Measurements from ENCODE around the gene PLA2G2C. TPM values are rescaled to one million over a fixed set of nuclear protein-coding genes. Genes with fewer than 3 reads are reported as not detected.

The PLA2G2C gene
- total and polyA plus RNA-seq, 2 donors (not counting 3 experiments of a cell fraction or from before 2014, with no cell fraction given): not detected

- POLR2A ChIA-PET: no interaction called here
- Histone ChIP-seq H3K4me1 (ENCODE audit: control insufficient read depth, extremely low read depth, insufficient read depth, low read length) (no peaks in the 10 kb centered on the region), H3K9me1 (replicated peaks; ENCODE audit: control insufficient read depth, extremely low read depth, insufficient read depth, low read length) (no peaks in the 10 kb centered on the region), H3K9me3 (replicated peaks; ENCODE audit: control insufficient read depth, insufficient read depth, low read length) (no peaks in the 10 kb centered on the region), H3K9ac (replicated peaks; ENCODE audit: extremely low read depth, insufficient read depth, low read length) (no peak overlapping the region), H4K20me1 (replicated peaks; ENCODE audit: control insufficient read depth, extremely low read depth, insufficient read depth, low read length) (no peaks in the 10 kb centered on the region), H3K36me3 (ENCODE audit: control insufficient read depth in 2 of 2, extremely low read depth in 1 of 2, insufficient read depth in 2 of 2, low read length in 2 of 2) (no peaks in the 10 kb centered on the region), H3K27me3 (ENCODE audit: control insufficient read depth in 2 of 2, insufficient read depth in 2 of 2, low read length in 2 of 2) (peaks cover 4 to 7% of the 10 kb centered on the region in 2 experiments), H3K4me3 (replicated peaks in 1 of 3; ENCODE audit: insufficient read depth in 1 of 3, low read depth in 1 of 3, low read length in 3 of 3) (no peak overlapping the region), H3K4me2 (ENCODE audit: insufficient read depth, low read length) (no peak overlapping the region), H2AFZ (ENCODE audit: low read depth, low read length) (no peak overlapping the region), H3K27ac (ENCODE audit: insufficient read depth, low read depth, low read length) (no peak overlapping the region), H3K79me2 (ENCODE audit: control insufficient read depth, insufficient read depth, low read length) (no peaks in the 10 kb centered on the region)
- dilution Hi-C loops (cut with MboI; ENCODE audit: extremely low pct_ligation_motif_present, low sequenced_read_pairs): no loop called here
- CTCF ChIA-PET: interaction anchor here (1.1 to 2.9 kb wide), 8 partner anchors 13 to 315 kb away, joined by 3 to 16 read pairs (median 5); no protein-coding TSS in a partner anchor
- intact Hi-C loops (cut with micrococcal nuclease): no loop called here
- FAIRE-seq (no peak), DNase-seq (ENCODE audit: low read depth, low spot score) (no peak)
- TF ChIP-seq MYC (IDR thresholded peaks at IDR 0.05; ENCODE audit: low read depth, low read length): no peak
- no TSS peak for BruUV-seq (replicated peaks)
These were observed 6.8 kb downstream of the PLA2G2C start for GRCh38 chr1:20179371-20180128.

DNA sequence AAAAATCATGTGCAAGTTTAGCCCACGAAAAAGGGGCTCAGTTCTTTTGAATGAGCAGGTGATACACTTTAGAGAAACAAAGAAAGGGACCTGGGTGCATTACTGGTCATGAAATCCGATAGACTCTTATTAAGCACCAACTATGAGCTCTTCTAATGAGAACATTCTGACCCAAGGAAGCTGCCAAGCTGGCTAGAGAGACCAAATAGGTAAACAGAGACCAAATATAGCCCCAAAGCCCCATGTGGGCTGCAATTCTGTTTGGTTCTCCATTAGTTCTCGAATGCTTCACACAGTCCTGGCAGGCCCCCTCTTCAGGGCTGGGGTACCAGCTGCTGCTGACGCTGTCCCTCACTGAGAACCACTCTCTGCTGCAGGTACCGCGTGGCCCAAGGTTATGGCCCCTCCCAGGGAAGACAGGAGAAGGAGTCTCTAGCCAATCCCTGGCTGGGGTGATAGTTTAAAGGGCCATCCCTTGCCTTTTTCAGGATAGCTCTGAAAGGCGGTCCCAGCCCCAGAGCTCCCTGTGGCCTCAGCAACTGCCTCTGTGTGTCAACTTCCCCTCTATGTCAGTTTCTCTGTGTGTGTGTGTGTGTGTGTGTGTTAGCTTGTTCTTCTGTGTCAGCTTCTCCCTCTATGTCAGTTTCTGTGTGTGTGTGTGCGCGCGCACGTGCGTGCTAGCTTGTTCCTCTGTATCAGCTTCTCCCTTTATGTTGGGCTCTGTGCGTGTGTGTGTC, 7.5 kb downstream of the PLA2G2C start:
- ChIA-PET POLR2A (no interaction called here), CTCF (interaction anchor here (0.9 to 2.9 kb wide), 10 partner anchors 13 to 316 kb away, joined by 3 to 16 read pairs (median 4); no protein-coding TSS in a partner anchor)
- no peaks in the 10 kb centered on the region for H3K4me1 ChIP-seq (ENCODE audit: control insufficient read depth, extremely low read depth, insufficient read depth, low read length)
- no peaks in the 10 kb centered on the region for H3K36me3 ChIP-seq (ENCODE audit: control insufficient read depth in 2 of 2, extremely low read depth in 1 of 2, insufficient read depth in 2 of 2, low read length in 2 of 2)
- peaks cover 4 to 6% of the 10 kb centered on the region in 2 experiments for H3K27me3 ChIP-seq (ENCODE audit: control insufficient read depth in 2 of 2, insufficient read depth in 2 of 2, low read length in 2 of 2)
- H3K79me2 ChIP-seq (ENCODE audit: control insufficient read depth, insufficient read depth, low read length): no peaks in the 10 kb centered on the region
- DNase-seq (ENCODE audit: low read depth, low spot score): no peak
- H3K4me2 ChIP-seq (ENCODE audit: insufficient read depth, low read length): no peak overlapping the region
- no peak overlapping the region for H2AFZ ChIP-seq (ENCODE audit: low read depth, low read length)
- no peak overlapping the region for H3K4me3 ChIP-seq (replicated peaks in 1 of 3; ENCODE audit: insufficient read depth in 1 of 3, low read depth in 1 of 3, low read length in 3 of 3)
- BruUV-seq (replicated peaks): no TSS peak
- FAIRE-seq: no peak
- dilution Hi-C loops (cut with MboI; ENCODE audit: extremely low pct_ligation_motif_present, low sequenced_read_pairs) (no loop called here), intact Hi-C loops (cut with micrococcal nuclease) (no loop called here)
- TF ChIP-seq GATA2 (IDR thresholded peaks at IDR 0.05; ENCODE audit: insufficient read depth, insufficient read length, low read depth, low read length): no peak
- no peak for TF ChIP-seq JUN (IDR thresholded peaks at IDR 0.05; ENCODE audit: borderline replicate concordance, insufficient read depth, insufficient read length, low read depth)
- TF ChIP-seq FOS (IDR thresholded peaks at IDR 0.05; ENCODE audit: borderline replicate concordance, insufficient read depth, low read length): no peak
- no peak for TF ChIP-seq MYC (IDR thresholded peaks at IDR 0.05; ENCODE audit: low read depth, low read length)
- TF ChIP-seq CTCF (IDR thresholded peaks at IDR 0.05; ENCODE audit: extremely low read depth in 1 of 2, insufficient read depth in 1 of 2, low read depth in 1 of 2, low read length in 2 of 2): no peak
- TF ChIP-seq POLR2AphosphoS5 (IDR thresholded peaks at IDR 0.05; ENCODE audit: insufficient read depth, low read depth, low read length): no peak
- TF ChIP-seq, protein P1, sequence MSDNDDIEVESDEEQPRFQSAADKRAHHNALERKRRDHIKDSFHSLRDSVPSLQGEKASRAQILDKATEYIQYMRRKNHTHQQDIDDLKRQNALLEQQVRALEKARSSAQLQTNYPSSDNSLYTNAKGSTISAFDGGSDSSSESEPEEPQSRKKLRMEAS (IDR thresholded peaks at IDR 0.05; ENCODE audit: insufficient read depth, insufficient read length): no peak
- no peak for TF ChIP-seq EZH2 (IDR thresholded peaks at IDR 0.05; ENCODE audit: borderline replicate concordance, low read depth, low read length, severe bottlenecking)
- TF ChIP-seq POLR2A (IDR thresholded peaks at IDR 0.05; ENCODE audit: low read depth, low read length): no peak
- H3K9ac ChIP-seq (replicated peaks; ENCODE audit: extremely low read depth, insufficient read depth, low read length): no peak overlapping the region
- no peaks in the 10 kb centered on the region for H4K20me1 ChIP-seq (replicated peaks; ENCODE audit: control insufficient read depth, extremely low read depth, insufficient read depth, low read length)
- no peak overlapping the region for H3K27ac ChIP-seq (ENCODE audit: insufficient read depth, low read depth, low read length)
- H3K9me1 ChIP-seq (replicated peaks; ENCODE audit: control insufficient read depth, extremely low read depth, insufficient read depth, low read length): no peaks in the 10 kb centered on the region
- no peaks in the 10 kb centered on the region for H3K9me3 ChIP-seq (replicated peaks; ENCODE audit: control insufficient read depth, insufficient read depth, low read length)

Measured in endothelial cell of umbilical vein (primary cell).